ENCODE measurements around the gene CCNB1IP1.

GRCh38 chr14:20381341-20381740 is 48.3 kb upstream of the CCNB1IP1 start:
- TF ChIP-seq CTCF (IDR thresholded peaks at IDR 0.05) (no peak), POLR2A (IDR thresholded peaks at IDR 0.05) (no peak)
